H9 (cell line): ENCODE results near the gene ANTXR2. TPM values are rescaled to one million over a fixed set of nuclear protein-coding genes. Genes with fewer than 3 reads are reported as not detected.

ENCODE experiments used
- DNase-seq: peaks from one replicate; pipeline ENCODE4 v3.0.0-alpha.2; 2017
- H2AFZ ChIP-seq: one replicate; pipeline ENCODE4 v1.6.1; 2013; ENCODE audit warnings: mild to moderate bottlenecking, low read length, control low read depth, moderate library complexity
- H2AK5ac ChIP-seq: 2 replicates; pipeline ENCODE4 v1.6.1; 2013; ENCODE audit warnings: low read length, control low read depth, mixed read lengths; ENCODE audit not compliant: insufficient read length
- H2BK120ac ChIP-seq: one replicate; pipeline ENCODE4 v1.6.1; 2013; ENCODE audit warnings: low read depth, mild to moderate bottlenecking, low read length, control low read depth, inconsistent platforms; ENCODE audit not compliant: poor library complexity, severe bottlenecking
- H2BK12ac ChIP-seq: 2 replicates; pipeline ENCODE4 v1.6.1; 2013; ENCODE audit warnings: low read length, control low read depth, mixed read lengths, low read depth; ENCODE audit not compliant: insufficient read length
- H2BK15ac ChIP-seq: 2 replicates; pipeline ENCODE4 v1.6.1; 2013; ENCODE audit warnings: low read depth, low read length, control low read depth
- H2BK20ac ChIP-seq: one replicate; pipeline ENCODE4 v1.6.1; 2013; ENCODE audit warnings: low read depth, mild to moderate bottlenecking, low read length, control low read depth, inconsistent platforms; ENCODE audit not compliant: poor library complexity, severe bottlenecking
- H2BK5ac ChIP-seq: 2 replicates; pipeline ENCODE4 v1.6.1; 2013; ENCODE audit warnings: low read length, control low read depth, mixed read lengths; ENCODE audit not compliant: insufficient read length
- H3K14ac ChIP-seq: 2 replicates; pipeline ENCODE4 v1.6.1; 2013; ENCODE audit warnings: low read length, control low read depth; ENCODE audit not compliant: insufficient read depth
- H3K18ac ChIP-seq: 2 replicates; pipeline ENCODE4 v1.6.1; 2013; ENCODE audit warnings: low read depth, mild to moderate bottlenecking, mixed read lengths, low read length, control low read depth; ENCODE audit not compliant: insufficient read length
- H3K23ac ChIP-seq: 2 replicates; pipeline ENCODE4 v1.6.1; 2013; ENCODE audit warnings: low read length, control low read depth, mixed read lengths, low read depth; ENCODE audit not compliant: insufficient read length
- H3K23me2 ChIP-seq: 2 replicates; pipeline ENCODE4 v1.6.1; 2013; ENCODE audit warnings: low read depth, mild to moderate bottlenecking, mixed read lengths, low read length, control low read depth; ENCODE audit not compliant: insufficient read length, poor library complexity, severe bottlenecking
- H3K27ac ChIP-seq: 2 replicates; pipeline ENCODE4 v1.5.1; 2013; ENCODE audit warnings: low read length, control low read depth, mixed read lengths, low read depth; ENCODE audit not compliant: insufficient read length
- H3K27me3 ChIP-seq: 2 replicates; pipeline ENCODE4 v1.6.1; 2013; ENCODE audit warnings: low read length, control low read depth, inconsistent platforms; ENCODE audit not compliant: insufficient read depth
- H3K4ac ChIP-seq: 2 replicates; pipeline ENCODE4 v1.6.1; 2013; ENCODE audit warnings: low read depth, mild to moderate bottlenecking, control low read depth, inconsistent platforms, low read length, moderate library complexity
- H3K4me1 ChIP-seq: 2 replicates; pipeline ENCODE4 v1.6.1; 2013; ENCODE audit warnings: low read length, control low read depth, inconsistent platforms; ENCODE audit not compliant: insufficient read depth
- H3K4me2 ChIP-seq: 2 replicates; pipeline ENCODE4 v1.6.1; 2013; ENCODE audit warnings: low read length, control low read depth, mixed read lengths; ENCODE audit not compliant: insufficient read length, insufficient read depth
- H3K56ac ChIP-seq: 2 replicates; pipeline ENCODE4 v1.6.1; 2013; ENCODE audit warnings: low read depth, mild to moderate bottlenecking, mixed read lengths, low read length, control low read depth; ENCODE audit not compliant: insufficient read length
- H3K79me1 ChIP-seq: 2 replicates; pipeline ENCODE4 v1.6.1; 2013; ENCODE audit warnings: low read depth, mild to moderate bottlenecking, moderate library complexity, low read length, control low read depth, inconsistent platforms; ENCODE audit not compliant: insufficient read depth, poor library complexity, severe bottlenecking
- H3K79me2 ChIP-seq: 2 replicates; pipeline ENCODE4 v1.6.1; 2013; ENCODE audit warnings: low read length, control low read depth, inconsistent platforms; ENCODE audit not compliant: insufficient read depth
- H3K9ac ChIP-seq: 2 replicates; pipeline ENCODE4 v1.6.1; 2013; ENCODE audit warnings: low read length, control low read depth, mixed read lengths; ENCODE audit not compliant: insufficient read length; ENCODE audit errors: extremely low read depth
- H3K9me3 ChIP-seq: one replicate; pipeline ENCODE4 v1.6.1; 2013; ENCODE audit warnings: low read depth, low read length, inconsistent platforms; ENCODE audit not compliant: control insufficient read depth
- H3T11ph ChIP-seq: one replicate; pipeline ENCODE4 v1.6.1; 2013; ENCODE audit warnings: mild to moderate bottlenecking, low read length, control low read depth, inconsistent platforms
- H4K20me1 ChIP-seq: one replicate; pipeline ENCODE4 v1.6.1; 2013; ENCODE audit not compliant: control insufficient read depth, insufficient read length, insufficient read depth
- H4K5ac ChIP-seq: 2 replicates; pipeline ENCODE4 v1.6.1; 2013; ENCODE audit warnings: low read depth, mild to moderate bottlenecking, mixed read lengths, low read length, control low read depth; ENCODE audit not compliant: insufficient read length
- H4K8ac ChIP-seq: replicated peaks from 2 replicates; pipeline ENCODE4 v1.6.1; 2013; ENCODE audit warnings: low read length, control low read depth, mixed read lengths, low read depth; ENCODE audit not compliant: insufficient read length
- H4K91ac ChIP-seq: 2 replicates; pipeline ENCODE4 v1.6.1; 2013; ENCODE audit warnings: low read depth, mild to moderate bottlenecking, moderate library complexity, mixed read lengths, low read length, control low read depth; ENCODE audit not compliant: insufficient read length
- H3K27ac Mint-ChIP-seq, 3 experiments: 2 replicates in 2 of 3; 3 replicates in 1 of 3; pipeline ENCODE4 v1.8.0; 2020 to 2021; ENCODE audit warnings: mixed read lengths in 3 of 3, mild to moderate bottlenecking in 1 of 3, moderate library complexity in 1 of 3
- H3K27me3 Mint-ChIP-seq: 2 replicates; pipeline ENCODE4 v1.8.0; 2021; ENCODE audit warnings: low read depth, mild to moderate bottlenecking, moderate library complexity, mixed read lengths
- H3K36me3 Mint-ChIP-seq, 3 experiments: 2 replicates in 2 of 3; 3 replicates in 1 of 3; pipeline ENCODE4 v1.8.0; 2020 to 2021; ENCODE audit warnings: low read depth in 3 of 3, mixed read lengths in 3 of 3; ENCODE audit not compliant: insufficient read depth in 1 of 3
- H3K4me1 Mint-ChIP-seq, 2 experiments: 2 replicates each; pipeline ENCODE4 v1.8.0; 2020; ENCODE audit warnings: mixed read lengths in 2 of 2
- H3K4me3 Mint-ChIP-seq, 2 experiments: 2 replicates in 1 of 2; 3 replicates in 1 of 2; pipeline ENCODE4 v1.8.0; 2020 to 2021; ENCODE audit warnings: mild to moderate bottlenecking in 2 of 2, mixed read lengths in 2 of 2, moderate library complexity in 1 of 2
- H3K9me3 Mint-ChIP-seq, 2 experiments: 2 replicates in 1 of 2; 3 replicates in 1 of 2; pipeline ENCODE4 v1.8.0; 2020; ENCODE audit warnings: mild to moderate bottlenecking in 2 of 2, mixed read lengths in 2 of 2, moderate library complexity in 1 of 2
- WGBS: extraction: QIAGEN DNeasy Blood & Tissue Kit; methylation state at CpG from one replicate; pipeline ENCODE4 v1.1.7; 2013; ENCODE audit warnings: missing lambda C conversion rate, low lambda C conversion rate, mixed read lengths; ENCODE audit not compliant: insufficient read length; ENCODE audit errors: extremely low coverage; 5-methylcytosine and 5-hydroxymethylcytosine counted together
- total RNA-seq: library from RNA; stranded (reverse); gene quantifications from 2 replicates; pipeline ENCODE4 v1.2.1, GENCODE V29; 2021
- TF ChIP-seq, protein P1 (sequence below): fragments of 200-600 bp; sonication (generic); conservative IDR thresholded peaks from 3 replicates; pipeline ENCODE4 v1.8.0; 2021; ENCODE audit warnings: antibody characterized with exemption, mild to moderate bottlenecking

ANTXR2 gene
- total RNA-seq, 1 experiment from 2014 or later = 4.7 TPM

DNA sequence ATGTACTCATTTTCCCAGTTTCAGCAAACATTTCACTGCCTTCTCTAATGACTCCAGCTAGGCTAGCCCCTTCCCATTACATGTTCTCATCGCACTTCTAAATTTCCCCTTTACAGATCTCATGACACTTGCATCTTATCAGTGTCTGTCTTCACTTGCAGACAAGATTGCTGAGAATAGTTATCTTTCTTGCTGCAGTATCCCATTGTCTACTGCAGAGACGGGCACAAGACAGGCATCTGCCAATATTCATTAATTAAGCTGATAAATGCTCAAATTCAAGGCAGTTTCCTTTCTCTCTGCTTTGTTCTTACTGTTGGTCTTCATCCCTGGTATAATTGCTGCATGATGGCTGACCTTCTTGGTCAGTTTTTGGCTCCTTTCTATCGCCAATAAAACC is 175.9 kb downstream of the ANTXR2 start:
- Histone ChIP-seq H3K56ac (no peak overlapping the region), H3K9me3 (no peaks in the 10 kb centered on the region), H3K18ac (no peak overlapping the region), H3K27ac (no peak overlapping the region), H4K20me1 (no peaks in the 10 kb centered on the region), H4K91ac (no peak overlapping the region), H3K79me1 (no peaks in the 10 kb centered on the region), H3K9ac (no peak overlapping the region), H3K79me2 (no peaks in the 10 kb centered on the region), H3K27me3 (no peaks in the 10 kb centered on the region), H3T11ph (no peak overlapping the region), H4K8ac (no peak overlapping the region), H2AK5ac (no peak overlapping the region), H2BK15ac (no peak overlapping the region), H2BK5ac (no peak overlapping the region), H3K23me2 (no peaks in the 10 kb centered on the region), H3K23ac (no peak overlapping the region), H2BK12ac (no peak overlapping the region), H2BK20ac (no peak overlapping the region), H3K4me1 (no peaks in the 10 kb centered on the region), H3K14ac (no peak overlapping the region), H3K4me2 (no peak overlapping the region), H4K5ac (no peak overlapping the region), H2AFZ (no peak overlapping the region), H3K4ac (no peak overlapping the region), H2BK120ac (no peak overlapping the region)
- no peak overlapping the region; a peak in 1 of 7 replicates for H3K27ac Mint-ChIP-seq
- no peak overlapping the region for H3K4me3 Mint-ChIP-seq
- H3K36me3 Mint-ChIP-seq = peaks cover 0 to 5% (median 2%) of the 10 kb centered on the region in 3 experiments; a peak in 2 of 7 replicates
- H3K4me1 Mint-ChIP-seq = peaks cover 10 to 12% of the 10 kb centered on the region in 2 experiments
- TF ChIP-seq, protein P1, sequence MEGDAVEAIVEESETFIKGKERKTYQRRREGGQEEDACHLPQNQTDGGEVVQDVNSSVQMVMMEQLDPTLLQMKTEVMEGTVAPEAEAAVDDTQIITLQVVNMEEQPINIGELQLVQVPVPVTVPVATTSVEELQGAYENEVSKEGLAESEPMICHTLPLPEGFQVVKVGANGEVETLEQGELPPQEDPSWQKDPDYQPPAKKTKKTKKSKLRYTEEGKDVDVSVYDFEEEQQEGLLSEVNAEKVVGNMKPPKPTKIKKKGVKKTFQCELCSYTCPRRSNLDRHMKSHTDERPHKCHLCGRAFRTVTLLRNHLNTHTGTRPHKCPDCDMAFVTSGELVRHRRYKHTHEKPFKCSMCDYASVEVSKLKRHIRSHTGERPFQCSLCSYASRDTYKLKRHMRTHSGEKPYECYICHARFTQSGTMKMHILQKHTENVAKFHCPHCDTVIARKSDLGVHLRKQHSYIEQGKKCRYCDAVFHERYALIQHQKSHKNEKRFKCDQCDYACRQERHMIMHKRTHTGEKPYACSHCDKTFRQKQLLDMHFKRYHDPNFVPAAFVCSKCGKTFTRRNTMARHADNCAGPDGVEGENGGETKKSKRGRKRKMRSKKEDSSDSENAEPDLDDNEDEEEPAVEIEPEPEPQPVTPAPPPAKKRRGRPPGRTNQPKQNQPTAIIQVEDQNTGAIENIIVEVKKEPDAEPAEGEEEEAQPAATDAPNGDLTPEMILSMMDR = no peak
- DNase-seq = no peak
- H3K9me3 Mint-ChIP-seq = peaks cover 2 to 5% of the 10 kb centered on the region in 2 experiments; a peak in 3 of 5 replicates
- WGBS = no CpG with 5 or more reads among the region's 3 CpGs
- H3K27me3 Mint-ChIP-seq = no peaks in the 10 kb centered on the region
